ENCODE results near the gene SH2D7. TPM values are rescaled to one million over a fixed set of nuclear protein-coding genes. Genes with fewer than 3 reads are reported as not detected.

Gene SH2D7
- polyA plus RNA-seq (ENCODE audit: insufficient read length in 3 of 3) = 1 to 10 TPM in 1 of 3 donors, under 1 TPM in 2; 0.83 to 1.2 (median 0.93) TPM
- long read RNA-seq, donor 1 = 0 reads
- long read RNA-seq, donor 2 = 0 reads
- long read RNA-seq, donor 3, partial matches to known transcripts = 0 of 16 reads
- long read RNA-seq, donor 3, other reads (novel, unspliced or antisense) = 16 of 16 reads
- long read RNA-seq, donor 4 = 0 reads
- long read RNA-seq, donor 5 = 0 reads
- long read RNA-seq, donor 6 = 0 reads
- long read RNA-seq, donor 7, partial matches to known transcripts = 0 of 19 reads
- long read RNA-seq, donor 7, other reads (novel, unspliced or antisense) = 19 of 19 reads
- long read RNA-seq, donor 8 = 0 reads
- long read RNA-seq, donor 9 = 0 reads
- long read RNA-seq, donor 10 = 0 reads
- long read RNA-seq, donor 11 = 0 reads
- long read RNA-seq, donor 12 = 0 reads
- long read RNA-seq, donor 13, partial matches to known transcripts = 0 of 7 reads
- long read RNA-seq, donor 13, other reads (novel, unspliced or antisense) = 7 of 7 reads
- long read RNA-seq, donor 14 = 0 reads
- long read RNA-seq, donor 15 = 0 reads
- long read RNA-seq, donor 16 = 0 reads

- no peak for DNase-seq
These were observed at the start of gene SH2D7 for GRCh38 chr15:78092261-78093041. Gene SH2D7, plus strand, starts transcription at chr15:78092561. Its CDS starts 24 bp downstream, at chr15:78092585.

GRCh38 chr15:78044407-78045155 is 47.8 kb upstream of the SH2D7 start:
- DNase-seq = no peak

- DNase-seq = no peak
These were observed 47.2 kb upstream of the SH2D7 start for GRCh38 chr15:78045189-78045588.

- no peak for DNase-seq
These were observed 45.5 kb upstream of the SH2D7 start for GRCh38 chr15:78046796-78047341.

GRCh38 chr15:78047761-78048627 is 44.4 kb upstream of the SH2D7 start:
- DNase-seq = no peak

- DNase-seq = no peak
These were observed 43.8 kb upstream of the SH2D7 start for GRCh38 chr15:78048628-78048920.

GRCh38 chr15:78049691-78050440 is 42.5 kb upstream of the SH2D7 start:
- peak; percentile 52 for DNase-seq

- no peak for DNase-seq
These were observed 41.9 kb upstream of the SH2D7 start for GRCh38 chr15:78050441-78050809.

GRCh38 chr15:78050826-78051225 is 41.5 kb upstream of the SH2D7 start:
- DNase-seq = no peak

- no peak for DNase-seq
These were observed 40.8 kb upstream of the SH2D7 start for GRCh38 chr15:78051596-78051995.

- no peak for DNase-seq
These were observed 40.4 kb upstream of the SH2D7 start for GRCh38 chr15:78052001-78052401.

GRCh38 chr15:78052545-78052944 is 39.8 kb upstream of the SH2D7 start:
- no peak for DNase-seq

- no peak for DNase-seq
These were observed 37.8 kb upstream of the SH2D7 start for GRCh38 chr15:78054518-78054917.

- no peak for DNase-seq
These were observed 37.4 kb upstream of the SH2D7 start for GRCh38 chr15:78054966-78055365.

- DNase-seq = no peak
These were observed 36.2 kb upstream of the SH2D7 start for GRCh38 chr15:78055919-78056713.

- DNase-seq = no peak
These were observed 35.6 kb upstream of the SH2D7 start for GRCh38 chr15:78056714-78057269.

- no peak for DNase-seq
These were observed 34.6 kb upstream of the SH2D7 start for GRCh38 chr15:78057803-78058202.

- DNase-seq = no peak
These were observed 33.9 kb upstream of the SH2D7 start for GRCh38 chr15:78058401-78058935.
